Measurements from ENCODE around the gene PRPF8. TPM values are rescaled to one million over a fixed set of nuclear protein-coding genes. Genes with fewer than 3 reads are reported as not detected.

PRPF8 gene
- total and polyA plus RNA-seq, 2 of the 8 experiments (the other 6 are each of a cell fraction or from before 2014, with no cell fraction given): 329 to 337 TPM

GRCh38 chr17:1658100-1658499 is 26.6 kb downstream of the PRPF8 start (continued):
- TF ChIP-seq CHD7 (IDR thresholded peaks at IDR 0.05; ENCODE audit: insufficient replicate concordance, low read length) (no peak), TAF7 (optimal IDR thresholded peaks at IDR 0.05; ENCODE audit: borderline replicate concordance, low read depth, low read length) (no peak), TCF12 (IDR thresholded peaks at IDR 0.05; ENCODE audit: low read depth, low read length) (no peak), PHF8 (conservative IDR thresholded peaks at IDR 0.05; ENCODE audit: low read depth, low read length) (no peak), CBX8 (IDR thresholded peaks at IDR 0.05; ENCODE audit: borderline replicate concordance, low read depth, low read length) (no peak), HDAC6 (IDR thresholded peaks at IDR 0.05; ENCODE audit: low read depth, low read length) (no peak), SIX5 (IDR thresholded peaks at IDR 0.05; ENCODE audit: low read depth, low read length) (no peak), HDAC2 (IDR thresholded peaks at IDR 0.05; ENCODE audit: borderline replicate concordance in 1 of 2, low read depth in 2 of 2, low read length in 2 of 2) (no peak), ZNF274 (IDR thresholded peaks at IDR 0.05; ENCODE audit: borderline replicate concordance, extremely low read depth, low read length) (no peak), POLR2AphosphoS5 (IDR thresholded peaks at IDR 0.05; ENCODE audit: low read depth, low read length) (no peak), E2F6 (IDR thresholded peaks at IDR 0.05) (no peak)
